ENCODE data around the gene KCNK17. TPM values are rescaled to one million over a fixed set of nuclear protein-coding genes. Genes with fewer than 3 reads are reported as not detected.

Gene KCNK17
- not detected in 2 replicates for total RNA-seq

GRCh38 chr6:39314273-39314795 lies at the start of gene KCNK17:
KCNK17 (minus strand) TSS chr6:39314419; CDS start chr6:39314320, 99 bp downstream.

GRCh38 chr6:39322306-39322850 lies 8.2 kb upstream of the KCNK17 start, which contains the start of gene KCNK16:
KCNK16 (minus strand) TSS chr6:39322702; CDS start chr6:39322540, 162 bp downstream.

Other genes with a start within 250 kb of the KCNK17 start
- gene SAYSD1, start 199.2 kb downstream of the KCNK17 start, total RNA-seq: 13.4 and 13.7 TPM in 2 replicates
- 0.16 and 1.3 TPM in 2 replicates for gene KCNK5, start 84.9 kb downstream of the KCNK17 start, total RNA-seq
- gene KCNK16, start 8.3 kb upstream of the KCNK17 start, total RNA-seq: not detected in 2 replicates

Measured in mesangial cell (primary cell).